Limb (tissue), 2 donors: ENCODE data around the gene DISC1.
A peak's percentile ranks its signal among the peaks of the same experiment; 100 is the strongest.
"Not testable (repeated sequence)": the region's sequence is repeated elsewhere in the genome, so short reads cannot be mapped to it uniquely, and the experiment has no call there.

ENCODE experiments used
- DNase-seq, 2 donors: peaks; one replicate each; pipeline ENCODE4 v3.0.0-alpha.2; 2016; ENCODE audit errors: extremely low spot score in 2 of 2

Gene DISC1

GRCh38 chr1:231605149-231606100 lies 21.2 kb upstream of the DISC1 start:
- DNase-seq: no peak

DNA sequence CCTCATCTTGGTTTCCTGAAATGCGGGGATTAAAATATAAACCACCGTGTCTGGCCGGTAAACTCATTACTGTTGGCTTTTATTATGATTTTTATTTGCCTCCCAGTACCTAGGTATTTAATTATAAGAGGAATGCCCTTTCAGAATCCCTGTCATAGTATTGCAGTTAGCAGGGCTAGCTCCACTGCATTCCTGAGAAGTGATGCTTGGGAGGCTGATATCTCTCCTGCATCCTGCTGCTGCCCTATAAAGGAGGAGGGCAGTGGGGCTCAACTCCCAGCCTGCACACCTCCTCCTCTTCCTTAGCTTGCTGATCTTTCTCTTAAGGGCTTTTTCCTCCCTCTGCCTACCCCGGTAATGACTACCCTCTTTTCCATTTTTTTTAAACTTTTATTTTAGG lies 19.9 kb upstream of the DISC1 start:
- no peak for DNase-seq

DNA sequence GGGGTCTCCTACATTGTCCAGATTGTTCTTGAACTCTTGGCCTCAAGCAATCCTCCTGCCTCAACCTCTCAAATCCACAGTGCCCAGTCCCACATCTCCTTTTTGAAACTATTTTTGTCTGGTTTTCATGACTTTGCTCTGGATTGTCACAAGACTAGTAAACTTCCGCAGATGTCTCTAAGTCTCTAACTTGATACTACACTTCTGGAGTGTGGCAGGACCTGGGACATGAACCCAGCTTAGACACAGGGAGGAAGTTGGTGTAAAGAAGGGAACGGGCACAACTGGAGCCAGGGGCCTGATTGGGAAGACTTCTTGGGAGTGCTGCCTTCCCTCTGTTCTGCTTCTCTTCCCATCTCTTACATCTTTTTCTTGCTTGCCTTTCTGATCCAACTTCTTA lies 16.2 kb upstream of the DISC1 start:
- DNase-seq: no peak

- DNase-seq: no peak
Measured at GRCh38 chr1:231611111-231611510, 15.5 kb upstream of the DISC1 start.

DNA sequence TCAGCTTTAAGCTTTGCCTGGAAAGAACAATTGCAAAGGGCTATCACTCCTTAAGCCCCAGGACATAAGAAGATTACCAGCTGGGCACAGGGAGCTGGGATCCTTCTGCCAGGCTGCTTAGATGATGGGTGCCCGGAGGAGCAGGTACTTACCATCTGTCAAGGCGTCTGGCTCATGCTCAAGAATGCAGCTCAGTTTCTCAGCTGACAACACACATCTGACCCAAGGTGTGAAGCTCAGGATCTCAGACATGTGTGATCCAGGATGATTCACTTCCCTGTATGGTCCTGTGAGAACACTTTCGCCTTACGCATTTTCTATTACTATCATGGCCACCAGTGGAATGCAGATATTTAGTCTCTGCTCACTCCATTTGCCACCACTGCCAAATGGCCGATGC lies 14.7 kb upstream of the DISC1 start:
- DNase-seq: no peak

DNA sequence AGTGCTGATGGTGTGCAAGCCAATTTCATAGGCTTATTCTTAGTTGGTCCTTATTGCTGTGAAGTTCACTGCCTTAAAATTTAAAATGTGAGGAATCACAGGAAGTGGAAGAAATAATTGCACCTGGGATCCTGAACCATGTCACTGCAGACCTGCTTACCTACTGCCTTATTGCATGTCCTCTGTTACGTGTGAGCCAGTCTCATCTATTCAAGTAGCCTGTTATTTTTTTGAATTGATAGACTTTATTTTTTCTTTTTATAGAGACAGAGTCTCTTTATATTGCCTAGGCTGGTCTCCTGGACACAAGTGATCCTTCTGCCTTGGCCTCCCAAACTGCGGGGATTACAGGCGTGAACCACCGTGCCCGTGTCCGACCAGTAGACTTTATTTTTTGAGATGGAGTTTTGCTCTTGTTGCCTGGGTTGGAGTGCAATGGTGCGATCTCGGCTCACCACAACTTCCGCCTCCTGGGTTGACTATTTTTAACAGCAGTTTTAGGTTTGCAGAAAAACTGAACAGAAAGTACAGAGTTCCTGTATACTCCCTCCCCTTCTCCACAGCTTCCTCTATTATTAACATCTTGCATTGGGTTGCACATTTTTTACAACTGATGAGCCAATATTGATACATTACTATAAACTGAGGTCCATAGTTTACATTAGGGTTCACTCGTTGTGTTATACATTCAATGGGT lies 14.0 kb upstream of the DISC1 start:
- no peak for DNase-seq

GRCh38 chr1:231613419-231614349 lies 12.9 kb upstream of the DISC1 start:
- DNase-seq: no peak

DNA sequence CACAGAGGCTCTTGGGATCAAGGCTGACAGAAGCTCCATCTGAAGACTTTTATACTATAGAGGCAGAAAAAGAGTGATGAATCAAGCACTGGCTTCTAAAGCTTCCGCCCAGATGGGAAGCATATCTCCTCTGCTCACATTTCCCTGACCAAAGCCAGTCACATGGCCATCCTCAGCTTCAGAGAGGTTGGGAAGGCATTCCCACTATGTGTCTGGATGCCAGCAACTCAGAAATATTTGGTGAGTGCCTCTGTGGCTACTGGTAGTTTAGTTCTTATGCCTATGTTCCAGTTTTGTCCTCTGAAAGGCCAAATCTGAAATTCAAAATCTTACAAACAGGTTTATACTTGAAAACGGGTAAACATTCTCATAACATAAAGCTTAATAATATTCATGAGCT lies 9.9 kb upstream of the DISC1 start:
- DNase-seq: no peak

DNA sequence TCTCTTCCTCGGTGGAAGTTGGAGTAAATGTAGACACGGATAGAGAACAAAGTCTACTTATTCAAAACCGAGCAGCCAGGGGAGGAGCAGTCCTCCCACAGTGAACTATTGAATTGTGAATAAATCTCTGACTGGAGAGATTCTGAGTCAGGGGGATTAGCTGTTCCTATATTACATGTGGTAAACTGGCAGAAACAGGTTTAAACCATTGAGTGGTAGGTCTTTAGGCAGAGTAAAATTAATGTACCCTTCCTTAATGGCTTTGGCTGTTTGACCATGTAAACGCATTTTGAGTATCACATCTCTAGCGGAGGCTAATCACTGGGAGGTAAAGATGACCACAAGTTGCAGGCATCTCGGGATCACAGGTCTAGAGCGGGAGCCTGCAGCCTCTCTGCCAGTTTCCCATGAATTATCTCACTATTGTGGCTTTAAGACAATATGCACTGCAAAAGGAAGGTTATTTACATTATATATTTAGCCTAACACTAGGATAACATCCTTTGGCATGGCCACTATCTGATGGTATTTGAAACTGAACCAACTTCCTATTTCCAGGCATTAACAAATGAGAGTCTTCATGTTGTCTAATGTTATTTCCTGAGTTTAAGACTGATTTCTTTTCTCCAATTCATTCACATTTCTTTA lies 7.9 kb upstream of the DISC1 start:
- no peak for DNase-seq

GRCh38 chr1:231619257-231619634 lies 7.3 kb upstream of the DISC1 start:
- no peak for DNase-seq

DNA sequence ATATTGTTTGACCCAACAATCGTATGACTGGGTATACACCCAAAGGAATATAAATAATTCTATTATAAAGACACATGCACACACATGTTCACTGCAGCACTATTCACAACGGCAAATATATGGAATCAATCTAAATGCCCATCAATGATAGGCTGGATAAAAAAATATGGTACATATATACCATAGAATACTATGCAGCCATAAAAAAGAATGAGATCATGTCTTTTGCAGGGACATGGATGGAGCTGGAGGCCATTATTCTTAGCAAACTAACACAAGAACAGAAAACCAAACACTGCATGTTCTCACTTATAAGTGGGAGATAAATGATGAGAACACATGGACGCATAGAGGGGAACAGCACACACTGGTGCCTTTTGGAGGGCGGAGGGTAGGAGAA lies 1.5 kb upstream of the DISC1 start:
- not testable (repeated sequence) for DNase-seq

- DNase-seq: no peak
Measured at GRCh38 chr1:231625975-231626534, 535 bp upstream of the DISC1 start.

GRCh38 chr1:231626951-231627614 lies 493 bp downstream of the DISC1 start:
- DNase-seq: peak; percentile 58 to 61

DNA sequence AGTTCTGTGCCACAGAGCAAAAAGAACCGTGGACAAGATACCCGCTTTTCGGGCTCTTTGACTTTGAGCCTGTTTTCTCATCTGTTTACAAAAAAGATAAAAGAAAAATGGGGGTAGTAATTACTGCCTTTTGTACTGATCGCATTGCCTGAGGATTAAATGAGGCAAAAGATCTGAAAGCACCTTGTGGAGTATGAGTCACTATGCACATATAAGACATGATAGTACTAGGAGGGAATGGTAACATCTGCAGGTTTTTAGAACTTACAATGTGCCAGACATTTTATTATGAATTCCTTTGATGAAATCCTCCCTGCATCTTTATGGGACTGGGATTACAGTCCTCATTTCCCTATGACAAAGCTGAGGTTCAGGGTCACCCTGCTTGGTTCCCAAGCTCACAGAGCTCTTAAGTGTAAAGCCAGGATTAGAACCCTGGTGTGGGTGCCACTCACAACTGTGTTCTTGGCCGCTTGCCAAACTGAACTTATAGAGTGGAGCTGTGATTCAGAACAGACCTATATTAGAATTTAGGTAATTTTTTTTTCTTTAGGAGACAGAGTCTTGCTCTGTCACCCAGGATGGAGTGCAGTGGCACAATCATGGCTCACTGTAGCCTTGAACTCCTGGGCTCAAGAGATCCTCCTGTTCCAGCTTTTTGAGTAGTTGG lies 1.8 kb downstream of the DISC1 start:
- DNase-seq: no peak

GRCh38 chr1:231629132-231629531 lies 2.5 kb downstream of the DISC1 start:
- no peak for DNase-seq

GRCh38 chr1:231630558-231631205 lies 4.1 kb downstream of the DISC1 start:
- no peak for DNase-seq

DNA sequence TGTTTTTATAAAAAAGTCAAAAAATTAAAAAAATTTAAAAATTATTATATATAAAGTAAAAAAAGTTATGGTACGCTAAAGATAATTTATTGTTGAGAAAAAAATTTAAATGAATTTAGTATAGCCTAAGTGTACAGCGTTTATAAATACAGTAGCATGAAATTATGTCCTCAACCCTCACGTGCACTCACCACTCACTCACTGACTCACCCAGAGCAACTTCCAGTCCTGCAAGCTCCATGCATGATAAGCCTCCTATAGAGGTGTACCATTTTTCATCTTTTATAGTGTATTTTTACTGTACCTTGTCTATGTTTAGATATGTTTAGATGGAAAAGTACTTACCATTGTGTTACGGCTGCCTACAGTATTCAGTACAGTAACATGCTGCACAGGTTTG lies 5.1 kb downstream of the DISC1 start:
- no peak for DNase-seq

DNA sequence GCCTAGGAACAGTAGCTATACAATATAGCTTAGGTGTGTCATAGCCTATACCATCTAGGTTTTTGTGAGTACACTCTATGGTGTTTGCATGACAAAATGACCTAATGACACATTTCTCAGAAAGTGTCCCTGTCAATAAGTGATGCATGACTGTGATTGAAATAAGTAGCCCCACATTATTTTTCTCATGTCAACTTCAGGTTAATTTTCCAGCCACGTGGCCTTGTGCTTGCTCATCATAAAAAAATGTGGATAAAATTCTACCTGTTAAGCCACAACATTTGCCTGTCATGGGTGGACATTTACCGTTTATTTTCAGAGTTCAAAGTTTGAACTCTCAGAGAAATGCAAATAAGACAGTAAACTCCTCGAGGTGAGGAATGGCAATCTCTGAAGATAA lies 5.5 kb downstream of the DISC1 start:
- DNase-seq: no peak

DNA sequence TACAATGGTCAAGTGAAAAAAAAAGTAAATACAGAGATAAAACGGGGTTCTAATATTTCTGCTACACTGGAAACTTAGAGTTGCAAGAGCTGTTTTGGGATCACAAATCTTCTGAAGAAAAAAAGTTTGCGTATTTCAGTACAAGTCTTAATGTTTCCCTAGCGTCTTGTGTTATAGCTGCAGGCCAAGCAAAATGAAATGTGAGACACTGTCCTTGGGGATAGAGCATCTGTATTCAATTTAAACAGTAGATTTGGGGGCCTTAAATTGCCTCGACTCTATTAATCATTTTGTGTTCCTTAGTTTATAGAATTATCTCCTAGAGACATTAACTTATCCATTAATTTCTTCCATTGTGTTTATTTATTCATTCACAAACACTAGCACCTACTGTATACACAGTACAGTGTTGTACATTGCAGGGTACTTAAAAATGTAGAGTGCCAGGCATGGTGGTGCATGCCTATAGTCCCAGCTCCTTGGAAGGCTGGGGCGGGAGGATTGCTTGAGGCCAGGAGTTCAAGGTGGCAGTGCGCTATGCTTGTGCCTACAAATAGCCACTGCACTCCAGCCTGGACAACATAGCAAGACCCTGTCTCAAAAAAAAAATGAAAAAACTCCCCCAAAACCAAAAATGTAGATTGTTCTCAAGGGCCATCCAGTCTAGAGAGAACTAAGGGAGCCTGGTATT lies 7.9 kb downstream of the DISC1 start:
- DNase-seq: no peak
